Neural cell (in vitro differentiated cells): ENCODE results near the gene DEFB110.

Experiments used
- EP300 ChIP-seq: fragments of 450-650 bp; conservative IDR thresholded peaks from 2 replicates; pipeline ENCODE4 v1.6.1; 2014; ENCODE audit warnings: antibody characterized with exemption, mild to moderate bottlenecking, moderate library complexity; ENCODE audit not compliant: poor library complexity, severe bottlenecking
- EZH2 ChIP-seq: fragments of 200-600, 300-800 bp; shearing (Covaris generic), sonication (generic); IDR thresholded peaks from 2 replicates; pipeline ENCODE4 v1.6.1; 2014; ENCODE audit warnings: antibody characterized with exemption, low read length, borderline replicate concordance, mild to moderate bottlenecking; ENCODE audit not compliant: insufficient read depth, poor library complexity, severe bottlenecking
- POLR2AphosphoS5 ChIP-seq: IDR thresholded peaks from 2 replicates; pipeline ENCODE4 v1.6.1; 2012
- RAD21 ChIP-seq: fragments of 450-650 bp; conservative IDR thresholded peaks from 2 replicates; pipeline ENCODE4 v1.6.1; 2014; ENCODE audit warnings: antibody characterized with exemption, mild to moderate bottlenecking, moderate library complexity
- TAF1 ChIP-seq: IDR thresholded peaks from 2 replicates; pipeline ENCODE4 v1.6.1; 2012; ENCODE audit warnings: low read depth
- TF ChIP-seq, protein P1 (sequence below): fragments of 450-650 bp; IDR thresholded peaks from 2 replicates; pipeline ENCODE4 v1.5.1; 2014; ENCODE audit warnings: antibody characterized with exemption, mild to moderate bottlenecking, moderate library complexity; ENCODE audit not compliant: poor library complexity, severe bottlenecking
- TF ChIP-seq, protein P2 (sequence below): IDR thresholded peaks from 2 replicates; pipeline ENCODE4 v1.6.1; 2012; ENCODE audit warnings: borderline replicate concordance

DNA sequence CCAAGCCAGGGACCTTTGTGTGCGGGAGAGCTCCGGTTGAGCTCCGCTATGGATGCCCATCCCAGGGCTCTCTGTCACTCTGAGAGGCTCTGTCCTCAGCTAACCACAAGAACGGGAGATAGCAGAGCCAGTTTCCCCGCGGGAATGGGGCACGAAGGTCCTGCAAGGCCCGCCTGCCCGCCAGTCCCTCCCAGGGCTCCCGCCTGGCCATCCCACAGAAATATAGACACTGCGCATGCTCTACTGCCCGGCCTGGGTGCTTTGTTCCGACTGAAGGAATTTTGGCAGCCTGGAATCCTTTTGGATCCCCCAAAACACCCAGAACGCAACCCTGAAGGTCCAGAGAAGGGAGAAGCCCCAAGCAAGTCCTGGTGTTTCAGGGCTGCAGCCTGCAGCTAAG is 8.6 kb upstream of the DEFB110 start:
- TF ChIP-seq, protein P1, sequence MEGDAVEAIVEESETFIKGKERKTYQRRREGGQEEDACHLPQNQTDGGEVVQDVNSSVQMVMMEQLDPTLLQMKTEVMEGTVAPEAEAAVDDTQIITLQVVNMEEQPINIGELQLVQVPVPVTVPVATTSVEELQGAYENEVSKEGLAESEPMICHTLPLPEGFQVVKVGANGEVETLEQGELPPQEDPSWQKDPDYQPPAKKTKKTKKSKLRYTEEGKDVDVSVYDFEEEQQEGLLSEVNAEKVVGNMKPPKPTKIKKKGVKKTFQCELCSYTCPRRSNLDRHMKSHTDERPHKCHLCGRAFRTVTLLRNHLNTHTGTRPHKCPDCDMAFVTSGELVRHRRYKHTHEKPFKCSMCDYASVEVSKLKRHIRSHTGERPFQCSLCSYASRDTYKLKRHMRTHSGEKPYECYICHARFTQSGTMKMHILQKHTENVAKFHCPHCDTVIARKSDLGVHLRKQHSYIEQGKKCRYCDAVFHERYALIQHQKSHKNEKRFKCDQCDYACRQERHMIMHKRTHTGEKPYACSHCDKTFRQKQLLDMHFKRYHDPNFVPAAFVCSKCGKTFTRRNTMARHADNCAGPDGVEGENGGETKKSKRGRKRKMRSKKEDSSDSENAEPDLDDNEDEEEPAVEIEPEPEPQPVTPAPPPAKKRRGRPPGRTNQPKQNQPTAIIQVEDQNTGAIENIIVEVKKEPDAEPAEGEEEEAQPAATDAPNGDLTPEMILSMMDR, result no peak
- TF ChIP-seq EZH2, result no peak
- TF ChIP-seq TAF1, result no peak
- TF ChIP-seq RAD21, result no peak
- TF ChIP-seq, protein P2, sequence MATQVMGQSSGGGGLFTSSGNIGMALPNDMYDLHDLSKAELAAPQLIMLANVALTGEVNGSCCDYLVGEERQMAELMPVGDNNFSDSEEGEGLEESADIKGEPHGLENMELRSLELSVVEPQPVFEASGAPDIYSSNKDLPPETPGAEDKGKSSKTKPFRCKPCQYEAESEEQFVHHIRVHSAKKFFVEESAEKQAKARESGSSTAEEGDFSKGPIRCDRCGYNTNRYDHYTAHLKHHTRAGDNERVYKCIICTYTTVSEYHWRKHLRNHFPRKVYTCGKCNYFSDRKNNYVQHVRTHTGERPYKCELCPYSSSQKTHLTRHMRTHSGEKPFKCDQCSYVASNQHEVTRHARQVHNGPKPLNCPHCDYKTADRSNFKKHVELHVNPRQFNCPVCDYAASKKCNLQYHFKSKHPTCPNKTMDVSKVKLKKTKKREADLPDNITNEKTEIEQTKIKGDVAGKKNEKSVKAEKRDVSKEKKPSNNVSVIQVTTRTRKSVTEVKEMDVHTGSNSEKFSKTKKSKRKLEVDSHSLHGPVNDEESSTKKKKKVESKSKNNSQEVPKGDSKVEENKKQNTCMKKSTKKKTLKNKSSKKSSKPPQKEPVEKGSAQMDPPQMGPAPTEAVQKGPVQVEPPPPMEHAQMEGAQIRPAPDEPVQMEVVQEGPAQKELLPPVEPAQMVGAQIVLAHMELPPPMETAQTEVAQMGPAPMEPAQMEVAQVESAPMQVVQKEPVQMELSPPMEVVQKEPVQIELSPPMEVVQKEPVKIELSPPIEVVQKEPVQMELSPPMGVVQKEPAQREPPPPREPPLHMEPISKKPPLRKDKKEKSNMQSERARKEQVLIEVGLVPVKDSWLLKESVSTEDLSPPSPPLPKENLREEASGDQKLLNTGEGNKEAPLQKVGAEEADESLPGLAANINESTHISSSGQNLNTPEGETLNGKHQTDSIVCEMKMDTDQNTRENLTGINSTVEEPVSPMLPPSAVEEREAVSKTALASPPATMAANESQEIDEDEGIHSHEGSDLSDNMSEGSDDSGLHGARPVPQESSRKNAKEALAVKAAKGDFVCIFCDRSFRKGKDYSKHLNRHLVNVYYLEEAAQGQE, result no peak
- TF ChIP-seq POLR2AphosphoS5, result no peak
- no peak for TF ChIP-seq EP300
